ENCODE measurements around the gene RGS7. TPM values are rescaled to one million over a fixed set of nuclear protein-coding genes. Genes with fewer than 3 reads are reported as not detected.

Gene RGS7
- total RNA-seq, 3 donors from 2014 or later (not counting 1 experiment from before 2014, with no cell fraction given) = not detected

- H3K36me3 Mint-ChIP-seq = no peaks in the 10 kb centered on the region
- no peak for DNase-seq
- no peaks in the 10 kb centered on the region for H3K4me1 Mint-ChIP-seq
These were observed 410.1 kb downstream of the RGS7 start for GRCh38 chr1:240946926-240947325.

GRCh38 chr1:240942901-240943300 lies 414.1 kb downstream of the RGS7 start:
- no peaks in the 10 kb centered on the region for H3K9me3 ChIP-seq (ENCODE audit: control insufficient read depth, insufficient read depth, low read length)
- DNase-seq = no peak
- ATAC-seq = no peak
- no peak overlapping the region for H3K27ac ChIP-seq (ENCODE audit: low read length)
- WGBS (ENCODE audit: insufficient coverage) = 96% methylated on average over 2 of the region's 4 CpGs
- no peak overlapping the region for H3K4me3 Mint-ChIP-seq
- H3K27me3 Mint-ChIP-seq (ENCODE audit: low read depth in 2 of 2) = no peaks in the 10 kb centered on the region
- H3K36me3 Mint-ChIP-seq = no peaks in the 10 kb centered on the region
- no peak overlapping the region for H3K4me3 ChIP-seq (ENCODE audit: low read length)
- H3K27ac Mint-ChIP-seq = no peak overlapping the region
- no peaks in the 10 kb centered on the region for H3K4me1 Mint-ChIP-seq
- intact Hi-C loops (cut with micrococcal nuclease) = no loop called here
- TF ChIP-seq CTCF (IDR thresholded peaks at IDR 0.05) = no peak
- H3K9me3 Mint-ChIP-seq = peaks cover 6% of the 10 kb centered on the region in 2 donors
- H3K36me3 ChIP-seq (ENCODE audit: control insufficient read depth, insufficient read depth, low read length) = no peaks in the 10 kb centered on the region
- H3K27me3 ChIP-seq (ENCODE audit: control insufficient read depth, insufficient read depth, low read length) = no peaks in the 10 kb centered on the region
- no peaks in the 10 kb centered on the region for H3K4me1 ChIP-seq (ENCODE audit: control insufficient read depth, insufficient read depth, low read length)

More at GRCh38 chr1:240946926-240947325, 410.1 kb downstream of the RGS7 start:
- no peak for ATAC-seq
- H3K9me3 ChIP-seq (ENCODE audit: control insufficient read depth, insufficient read depth, low read length) = no peaks in the 10 kb centered on the region
- no peak for TF ChIP-seq CTCF (IDR thresholded peaks at IDR 0.05)
- no peak overlapping the region for H3K4me3 ChIP-seq (ENCODE audit: low read length)
- H3K27me3 ChIP-seq (ENCODE audit: control insufficient read depth, insufficient read depth, low read length) = no peaks in the 10 kb centered on the region
- 91% methylated on average over 2 of the region's 2 CpGs for WGBS (ENCODE audit: insufficient coverage)
- no peaks in the 10 kb centered on the region for H3K27me3 Mint-ChIP-seq (ENCODE audit: low read depth in 2 of 2)
- peaks cover 3 to 4% of the 10 kb centered on the region in 2 donors for H3K9me3 Mint-ChIP-seq
- no peak overlapping the region for H3K27ac Mint-ChIP-seq
- H3K4me3 Mint-ChIP-seq = no peak overlapping the region
- no peak overlapping the region for H3K27ac ChIP-seq (ENCODE audit: low read length)
- intact Hi-C loops (cut with micrococcal nuclease) = no loop called here
- H3K36me3 ChIP-seq (ENCODE audit: control insufficient read depth, insufficient read depth, low read length) = no peaks in the 10 kb centered on the region
- no peaks in the 10 kb centered on the region for H3K4me1 ChIP-seq (ENCODE audit: control insufficient read depth, insufficient read depth, low read length)

- H3K9me3 ChIP-seq (ENCODE audit: control insufficient read depth, insufficient read depth, low read length) = peaks cover 2% of the 10 kb centered on the region
- no peak for TF ChIP-seq CTCF (IDR thresholded peaks at IDR 0.05)
- H3K36me3 Mint-ChIP-seq = peaks cover 7% of the 10 kb centered on the region
- intact Hi-C loops (cut with micrococcal nuclease) = no loop called here
- ATAC-seq (no peak), DNase-seq (no peak)
- no peaks in the 10 kb centered on the region for H3K4me1 Mint-ChIP-seq
- H3K4me1 ChIP-seq (ENCODE audit: control insufficient read depth, insufficient read depth, low read length) = no peaks in the 10 kb centered on the region
- H3K4me3 ChIP-seq (ENCODE audit: low read length) = no peak overlapping the region
- no peak overlapping the region for H3K27ac ChIP-seq (ENCODE audit: low read length)
- H3K36me3 ChIP-seq (ENCODE audit: control insufficient read depth, insufficient read depth, low read length) = no peaks in the 10 kb centered on the region
- H3K27me3 ChIP-seq (ENCODE audit: control insufficient read depth, insufficient read depth, low read length) = no peaks in the 10 kb centered on the region
- no peaks in the 10 kb centered on the region for H3K27me3 Mint-ChIP-seq (ENCODE audit: low read depth in 2 of 2)
- 86% methylated on average over 11 of the region's 12 CpGs for WGBS (ENCODE audit: insufficient coverage)
- peaks cover 9 to 11% of the 10 kb centered on the region in 2 donors for H3K9me3 Mint-ChIP-seq
- H3K27ac Mint-ChIP-seq = no peak overlapping the region
- no peak overlapping the region for H3K4me3 Mint-ChIP-seq
These were observed 415.2 kb downstream of the RGS7 start for GRCh38 chr1:240941701-240942370.

All from natural killer cell (primary cell).